Sigmoid colon (tissue), 7 donors: ENCODE results near the gene FCN3. TPM values are rescaled to one million over a fixed set of nuclear protein-coding genes. Genes with fewer than 3 reads are reported as not detected.

Source experiments
- DNase-seq: peaks from one replicate; pipeline ENCODE4 v3.0.0-alpha.2; 2019
- H3K27ac ChIP-seq, 4 donors: fragments of 200-600 bp; sonication (generic); one replicate each; pipeline ENCODE4 v1.5.1; 2016 to 2019; ENCODE audit warnings: mild to moderate bottlenecking in 1 of 4
- H3K27me3 ChIP-seq, 3 donors: fragments of 200-600 bp; sonication (generic); one replicate each; pipeline ENCODE4 v1.5.1; 2019; ENCODE audit warnings: mild to moderate bottlenecking in 1 of 3
- H3K36me3 ChIP-seq, 4 donors: fragments of 200-600 bp; sonication (generic); one replicate each; pipeline ENCODE4 v1.5.1; 2016 to 2019
- H3K4me1 ChIP-seq, 4 donors: fragments of 200-600 bp; sonication (generic); one replicate each; pipeline ENCODE4 v1.5.1; 2017 to 2019
- H3K4me3 ChIP-seq, 4 donors: fragments of 200-600 bp; sonication (generic); one replicate each; pipeline ENCODE4 v1.5.1; 2017 to 2019; ENCODE audit warnings: mild to moderate bottlenecking in 2 of 4, moderate library complexity in 1 of 4
- H3K9me3 ChIP-seq, 4 donors: fragments of 200-600 bp in 3 of 4; sonication (generic) in 3 of 4; one replicate each; pipeline versions ENCODE4 v1.5.1 to v1.6.1; 2013 to 2019
- EP300 ChIP-seq, 4 donors: sonication (generic); formaldehyde crosslinking; IDR thresholded peaks; one replicate each; pipeline ENCODE4 v1.6.1; 2017; ENCODE audit warnings: antibody characterized with exemption in 4 of 4
- POLR2A ChIP-seq, 2 donors: fragments of 450-650 bp; IDR thresholded peaks; one replicate each; pipeline ENCODE4 v1.6.1; 2016; ENCODE audit warnings: antibody characterized with exemption in 2 of 2, mild to moderate bottlenecking in 2 of 2, moderate library complexity in 2 of 2
- POLR2AphosphoS5 ChIP-seq, 4 donors: sonication (generic); formaldehyde crosslinking; IDR thresholded peaks; one replicate each; pipeline ENCODE4 v1.6.1; 2017; ENCODE audit warnings: antibody characterized with exemption in 4 of 4
- WGBS, 2 donors: extraction: QIAGEN DNeasy Blood & Tissue Kit; methylation state at CpG; one replicate each; pipeline ENCODE4 v1.1.7; 2013; 5-methylcytosine and 5-hydroxymethylcytosine counted together
- intact Hi-C: fragments of 100-400 bp; cut with DNase I; formaldehyde crosslinking; loops from one replicate; pipeline ENCODE4 v1.15.1; 2023
- polyA plus RNA-seq, 3 donors: library from polyadenylated mRNA; stranded (reverse); fragments of 200-250 nt; gene quantifications; one replicate each; pipeline ENCODE4 v1.2.3, GENCODE V29; 2013
- total RNA-seq, 4 donors: library from RNA; depleted of rRNA; stranded (reverse); fragments of >200 nt; gene quantifications; one replicate each; pipeline ENCODE4 v1.1.0, GENCODE V29; 2016
- TF ChIP-seq, protein P1 (sequence below), 4 experiments: fragments of 450-650 bp in 3 of 4; fragments of 200-600 bp in 1 of 4; IDR thresholded peaks; one replicate each; pipeline ENCODE4 v1.5.1; 2016 to 2019; ENCODE audit warnings: antibody characterized with exemption in 4 of 4, mild to moderate bottlenecking in 3 of 4, moderate library complexity in 2 of 4
- donor health status: healthy with polysubstance abuse.
- donor health status: Bipolar disorder and iron deficiency.
- donor health status: healthy.

The FCN3 gene
- total and polyA plus RNA-seq, 7 donors = 0.49 to 4.6 (median 2.5) TPM

DNA sequence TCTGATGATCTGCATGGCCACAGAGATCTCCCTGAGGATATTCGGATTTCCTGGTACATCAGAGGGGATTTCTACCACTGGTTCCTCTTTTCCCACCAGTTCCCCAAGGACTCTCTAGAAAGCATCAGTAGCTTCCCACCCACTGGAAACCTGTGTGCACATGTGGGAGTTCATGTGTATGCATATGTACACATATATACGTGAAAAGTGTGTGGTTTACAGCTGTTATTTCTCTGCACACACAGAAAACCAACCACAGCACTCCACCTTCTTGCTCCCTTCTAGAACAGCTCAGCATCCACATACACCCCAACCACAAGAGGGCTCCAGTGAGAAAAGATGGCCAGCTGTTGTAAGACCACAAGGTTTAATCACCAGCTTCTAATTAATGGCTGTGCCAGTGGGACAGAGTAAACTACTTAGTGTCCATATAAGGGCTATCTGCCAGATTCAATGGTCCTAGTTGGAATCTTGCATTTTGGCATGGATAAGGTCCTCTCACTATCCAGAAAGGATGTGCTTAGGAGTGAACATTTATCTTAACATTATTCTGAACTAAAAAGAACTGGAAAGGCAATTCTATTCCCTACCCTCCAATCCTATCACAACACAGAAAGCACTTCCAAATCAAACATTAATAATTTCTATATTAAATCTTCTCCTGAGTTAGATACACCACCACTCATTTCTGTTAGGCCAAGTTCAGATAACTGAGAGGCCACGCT is 41.9 kb upstream of the FCN3 start:
- H3K9me3 ChIP-seq = no peaks in the 10 kb centered on the region
- DNase-seq = no peak
- intact Hi-C loops = loop anchor here (1.0 kb wide), 1 partner anchor 188 kb away; the partner anchor contains the start of gene AHDC1
- 68 to 69% methylated on average over 3 of the region's 3 CpGs for WGBS, 2 donors
- no peak overlapping the region for H3K4me3 ChIP-seq
- peaks cover 36 to 60% (median 53%) of the 10 kb centered on the region in 4 donors for H3K36me3 ChIP-seq
- TF ChIP-seq EP300 (IDR thresholded peaks at IDR 0.05) (no peak), POLR2A (IDR thresholded peaks at IDR 0.05) (no peak), POLR2AphosphoS5 (IDR thresholded peaks at IDR 0.05) (peak in 1 of 4 donors; percentile 21)
- TF ChIP-seq, protein P1, sequence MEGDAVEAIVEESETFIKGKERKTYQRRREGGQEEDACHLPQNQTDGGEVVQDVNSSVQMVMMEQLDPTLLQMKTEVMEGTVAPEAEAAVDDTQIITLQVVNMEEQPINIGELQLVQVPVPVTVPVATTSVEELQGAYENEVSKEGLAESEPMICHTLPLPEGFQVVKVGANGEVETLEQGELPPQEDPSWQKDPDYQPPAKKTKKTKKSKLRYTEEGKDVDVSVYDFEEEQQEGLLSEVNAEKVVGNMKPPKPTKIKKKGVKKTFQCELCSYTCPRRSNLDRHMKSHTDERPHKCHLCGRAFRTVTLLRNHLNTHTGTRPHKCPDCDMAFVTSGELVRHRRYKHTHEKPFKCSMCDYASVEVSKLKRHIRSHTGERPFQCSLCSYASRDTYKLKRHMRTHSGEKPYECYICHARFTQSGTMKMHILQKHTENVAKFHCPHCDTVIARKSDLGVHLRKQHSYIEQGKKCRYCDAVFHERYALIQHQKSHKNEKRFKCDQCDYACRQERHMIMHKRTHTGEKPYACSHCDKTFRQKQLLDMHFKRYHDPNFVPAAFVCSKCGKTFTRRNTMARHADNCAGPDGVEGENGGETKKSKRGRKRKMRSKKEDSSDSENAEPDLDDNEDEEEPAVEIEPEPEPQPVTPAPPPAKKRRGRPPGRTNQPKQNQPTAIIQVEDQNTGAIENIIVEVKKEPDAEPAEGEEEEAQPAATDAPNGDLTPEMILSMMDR (IDR thresholded peaks at IDR 0.05) = peak; percentile 54 to 63 (median 60)
- peaks cover 3 to 54% (median 45%) of the 10 kb centered on the region in 4 donors for H3K4me1 ChIP-seq
- H3K27me3 ChIP-seq = no peaks in the 10 kb centered on the region
- peak overlapping the region; percentile 81 to 91 (median 85) for H3K27ac ChIP-seq

DNA sequence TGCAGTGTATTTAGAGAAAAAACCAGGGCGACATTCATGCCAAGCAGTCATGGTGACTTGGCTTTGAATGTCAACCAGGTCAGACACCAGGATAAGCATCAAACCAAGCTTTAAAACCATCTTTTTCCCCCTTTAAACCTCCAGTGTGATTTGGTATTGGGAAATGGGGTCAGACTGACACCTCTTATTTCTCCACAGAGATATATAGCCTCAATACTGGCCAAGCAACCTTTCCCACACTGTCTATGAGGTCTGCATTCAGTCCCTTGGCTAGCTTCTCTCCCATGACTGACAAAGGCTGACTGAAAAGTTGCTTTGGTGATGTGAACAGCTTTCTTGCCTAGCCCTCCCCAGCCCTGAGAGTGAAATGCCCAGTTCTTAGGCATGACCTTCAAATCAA is 39.5 kb upstream of the FCN3 start:
- peaks cover 3 to 36% (median 33%) of the 10 kb centered on the region in 4 donors for H3K4me1 ChIP-seq
- H3K9me3 ChIP-seq = no peaks in the 10 kb centered on the region
- no peaks in the 10 kb centered on the region for H3K27me3 ChIP-seq
- 93 to 96% methylated on average over 1 of the region's 1 CpG for WGBS, 2 donors
- TF ChIP-seq POLR2A (IDR thresholded peaks at IDR 0.05) (no peak), POLR2AphosphoS5 (IDR thresholded peaks at IDR 0.05) (no peak), EP300 (IDR thresholded peaks at IDR 0.05) (no peak)
- TF ChIP-seq, protein P1 (IDR thresholded peaks at IDR 0.05) = no peak
- intact Hi-C loops = no loop called here
- peaks cover 48 to 85% (median 75%) of the 10 kb centered on the region in 4 donors for H3K36me3 ChIP-seq
- no peak for DNase-seq
- no peak overlapping the region for H3K27ac ChIP-seq
- H3K4me3 ChIP-seq = no peak overlapping the region

DNA sequence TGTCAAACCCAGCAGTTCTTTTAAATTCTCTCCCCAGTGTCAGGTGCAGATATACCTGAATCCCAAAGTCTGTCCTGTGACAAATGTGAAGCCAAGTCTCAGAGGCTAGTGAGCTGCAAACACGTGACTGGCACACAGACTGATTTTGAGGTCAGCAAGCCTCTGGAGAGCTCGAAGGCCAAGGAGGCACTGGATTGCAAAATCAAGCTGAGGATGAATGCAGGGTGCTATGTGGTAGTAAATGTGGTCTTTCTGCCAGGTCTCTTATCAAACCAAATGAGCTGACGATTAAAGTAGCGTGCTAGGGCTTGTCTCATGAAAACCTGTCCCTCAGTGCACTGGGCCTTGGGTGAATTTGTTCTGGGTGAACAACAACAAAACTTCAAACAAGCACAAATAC is 38.4 kb upstream of the FCN3 start:
- WGBS, 2 donors = 93 to 94% methylated on average over 4 of the region's 4 CpGs
- peaks cover 3 to 25% (median 22%) of the 10 kb centered on the region in 4 donors for H3K4me1 ChIP-seq
- no peak overlapping the region for H3K4me3 ChIP-seq
- H3K9me3 ChIP-seq = no peaks in the 10 kb centered on the region
- no peak overlapping the region for H3K27ac ChIP-seq
- no peak for DNase-seq
- TF ChIP-seq POLR2AphosphoS5 (IDR thresholded peaks at IDR 0.05) (no peak), POLR2A (IDR thresholded peaks at IDR 0.05) (no peak), EP300 (IDR thresholded peaks at IDR 0.05) (no peak)
- TF ChIP-seq, protein P1 (IDR thresholded peaks at IDR 0.05) = no peak
- H3K27me3 ChIP-seq = no peaks in the 10 kb centered on the region
- peaks cover 48 to 96% (median 83%) of the 10 kb centered on the region in 4 donors for H3K36me3 ChIP-seq
- intact Hi-C loops = no loop called here

DNA sequence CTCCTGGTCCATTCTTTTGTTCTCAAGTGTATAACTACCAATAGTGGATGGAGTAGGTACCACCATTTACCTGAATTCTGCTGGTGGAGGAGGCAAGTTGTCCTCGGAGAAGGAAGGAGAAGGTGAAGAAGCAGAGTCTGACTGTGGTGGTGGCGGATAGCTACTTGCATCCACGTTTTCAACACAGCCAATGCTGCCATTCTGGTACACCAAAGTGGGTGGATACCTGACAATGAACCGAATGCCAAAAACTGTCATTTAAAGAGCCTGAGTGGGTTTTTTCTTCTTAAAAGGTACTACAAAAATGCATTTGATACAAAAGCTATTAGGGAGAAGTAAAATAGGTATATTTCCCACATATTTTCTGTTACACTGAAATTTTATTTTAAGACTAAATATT is 37.9 kb upstream of the FCN3 start:
- intact Hi-C loops = no loop called here
- Histone ChIP-seq H3K27ac (no peak overlapping the region), H3K36me3 (peaks cover 48 to 96% (median 85%) of the 10 kb centered on the region in 4 donors), H3K27me3 (no peaks in the 10 kb centered on the region), H3K4me1 (peaks cover 3 to 20% (median 17%) of the 10 kb centered on the region in 4 donors), H3K4me3 (no peak overlapping the region), H3K9me3 (no peaks in the 10 kb centered on the region)
- 90 to 96% methylated on average over 4 of the region's 4 CpGs for WGBS, 2 donors
- no peak for DNase-seq
- TF ChIP-seq POLR2AphosphoS5 (IDR thresholded peaks at IDR 0.05) (no peak), POLR2A (IDR thresholded peaks at IDR 0.05) (no peak), EP300 (IDR thresholded peaks at IDR 0.05) (no peak)
- TF ChIP-seq, protein P1 (IDR thresholded peaks at IDR 0.05) = no peak
